ENCODE measurements around the gene ZDHHC22.
"Not testable (repeated sequence)": the region's sequence is repeated elsewhere in the genome, so short reads cannot be mapped to it uniquely, and the experiment has no call there.

Gene ZDHHC22

GRCh38 chr14:77180726-77181602 lies 39.4 kb upstream of the ZDHHC22 start:
- no peak overlapping the region for H3K27ac ChIP-seq (ENCODE audit: low read depth, low read length)
- peak overlapping the region; percentile 82 for H3K4me3 ChIP-seq (ENCODE audit: low read depth, low read length)
- H3K79me2 ChIP-seq (ENCODE audit: control insufficient read depth, insufficient read depth, low read length, unreplicated experiment), result no peaks in the 10 kb centered on the region
- H2AFZ ChIP-seq (ENCODE audit: low read length, unreplicated experiment), result peak overlapping the region; percentile 91
- H3K36me3 ChIP-seq (ENCODE audit: insufficient read depth, low read length), result no peaks in the 10 kb centered on the region
- peaks cover 16% of the 10 kb centered on the region for H3K4me1 ChIP-seq (ENCODE audit: control insufficient read depth, insufficient read depth, low read length, unreplicated experiment)
- peaks cover 45% of the 10 kb centered on the region for H3K27me3 ChIP-seq (ENCODE audit: insufficient read depth, low read length)

DNA sequence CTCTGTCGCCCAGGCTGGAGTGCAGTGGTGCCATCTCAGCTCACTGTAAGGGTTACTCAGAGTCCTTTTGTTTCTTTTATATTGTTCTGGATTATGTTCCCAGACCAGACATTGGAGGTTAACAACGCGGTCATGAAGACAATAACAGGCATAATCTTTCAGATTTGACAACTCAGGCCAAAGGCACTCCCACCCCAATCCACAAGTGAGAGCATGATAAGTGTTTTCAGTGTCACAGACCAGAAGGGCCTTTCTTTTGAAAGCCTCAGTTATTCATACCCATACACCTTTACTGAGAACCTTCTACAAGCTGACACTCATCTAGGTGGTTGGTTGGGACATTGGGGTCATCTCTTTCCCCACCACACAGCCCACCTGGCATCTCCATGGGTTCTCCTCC lies 37.1 kb upstream of the ZDHHC22 start:
- peaks cover 11% of the 10 kb centered on the region for H3K4me1 ChIP-seq (ENCODE audit: control insufficient read depth, insufficient read depth, low read length, unreplicated experiment)
- no peak overlapping the region for H3K4me3 ChIP-seq (ENCODE audit: low read depth, low read length)
- H3K36me3 ChIP-seq (ENCODE audit: insufficient read depth, low read length), result no peaks in the 10 kb centered on the region
- H3K27ac ChIP-seq (ENCODE audit: low read depth, low read length), result no peak overlapping the region
- peaks cover 39% of the 10 kb centered on the region for H3K27me3 ChIP-seq (ENCODE audit: insufficient read depth, low read length)
- no peak overlapping the region for H2AFZ ChIP-seq (ENCODE audit: low read length, unreplicated experiment)
- H3K79me2 ChIP-seq (ENCODE audit: control insufficient read depth, insufficient read depth, low read length, unreplicated experiment), result no peaks in the 10 kb centered on the region

GRCh38 chr14:77177702-77178101 lies 36.1 kb upstream of the ZDHHC22 start:
- Histone ChIP-seq H3K27me3 (ENCODE audit: insufficient read depth, low read length) (peaks cover 34% of the 10 kb centered on the region), H3K27ac (ENCODE audit: low read depth, low read length) (no peak overlapping the region), H3K4me3 (ENCODE audit: low read depth, low read length) (no peak overlapping the region), H2AFZ (ENCODE audit: low read length, unreplicated experiment) (no peak overlapping the region), H3K4me1 (ENCODE audit: control insufficient read depth, insufficient read depth, low read length, unreplicated experiment) (peaks cover 11% of the 10 kb centered on the region), H3K79me2 (ENCODE audit: control insufficient read depth, insufficient read depth, low read length, unreplicated experiment) (no peaks in the 10 kb centered on the region), H3K36me3 (ENCODE audit: insufficient read depth, low read length) (no peaks in the 10 kb centered on the region)

DNA sequence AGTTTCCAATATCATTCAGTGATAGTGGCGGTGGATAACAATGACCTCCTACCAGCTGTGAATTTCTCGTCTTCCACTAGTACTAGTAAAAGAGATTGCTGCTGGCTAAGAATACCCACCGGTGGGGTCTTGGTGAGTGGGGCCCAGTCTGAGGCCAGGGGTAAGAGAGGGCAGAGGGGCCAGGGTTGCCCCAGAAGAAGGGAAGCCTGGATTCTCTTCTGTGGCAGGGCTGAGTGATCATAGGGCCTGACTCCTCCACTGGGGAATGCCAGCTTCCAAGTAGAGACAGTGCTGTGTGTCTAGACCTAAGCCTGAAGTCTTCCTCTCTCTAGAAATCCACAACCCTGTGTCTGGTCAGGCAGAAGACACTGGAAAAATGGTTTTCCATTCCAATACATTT lies 34.3 kb upstream of the ZDHHC22 start:
- Histone ChIP-seq H3K4me1 (ENCODE audit: control insufficient read depth, insufficient read depth, low read length, unreplicated experiment) (peaks cover 7% of the 10 kb centered on the region), H3K27ac (ENCODE audit: low read depth, low read length) (no peak overlapping the region), H3K27me3 (ENCODE audit: insufficient read depth, low read length) (peaks cover 22% of the 10 kb centered on the region), H3K36me3 (ENCODE audit: insufficient read depth, low read length) (no peaks in the 10 kb centered on the region), H3K79me2 (ENCODE audit: control insufficient read depth, insufficient read depth, low read length, unreplicated experiment) (no peaks in the 10 kb centered on the region), H3K4me3 (ENCODE audit: low read depth, low read length) (no peak overlapping the region), H2AFZ (ENCODE audit: low read length, unreplicated experiment) (no peak overlapping the region)

- H3K4me3 ChIP-seq (ENCODE audit: low read depth, low read length); H3K79me2 ChIP-seq (ENCODE audit: control insufficient read depth, insufficient read depth, low read length, unreplicated experiment); H2AFZ ChIP-seq (ENCODE audit: low read length, unreplicated experiment); H3K4me1 ChIP-seq (ENCODE audit: control insufficient read depth, insufficient read depth, low read length, unreplicated experiment); H3K36me3 ChIP-seq (ENCODE audit: insufficient read depth, low read length); H3K27ac ChIP-seq (ENCODE audit: low read depth, low read length): not testable (repeated sequence)
- peaks cover 21% of the 10 kb centered on the region for H3K27me3 ChIP-seq (ENCODE audit: insufficient read depth, low read length)
Observed at GRCh38 chr14:77173911-77174617, 32.5 kb upstream of the ZDHHC22 start.

GRCh38 chr14:77172916-77173315 lies 31.3 kb upstream of the ZDHHC22 start:
- no peak overlapping the region for H2AFZ ChIP-seq (ENCODE audit: low read length, unreplicated experiment)
- peaks cover 21% of the 10 kb centered on the region for H3K27me3 ChIP-seq (ENCODE audit: insufficient read depth, low read length)
- H3K36me3 ChIP-seq (ENCODE audit: insufficient read depth, low read length), result no peaks in the 10 kb centered on the region
- no peaks in the 10 kb centered on the region for H3K79me2 ChIP-seq (ENCODE audit: control insufficient read depth, insufficient read depth, low read length, unreplicated experiment)
- no peak overlapping the region for H3K27ac ChIP-seq (ENCODE audit: low read depth, low read length)
- no peak overlapping the region for H3K4me3 ChIP-seq (ENCODE audit: low read depth, low read length)
- H3K4me1 ChIP-seq (ENCODE audit: control insufficient read depth, insufficient read depth, low read length, unreplicated experiment), result peaks cover 5% of the 10 kb centered on the region

DNA sequence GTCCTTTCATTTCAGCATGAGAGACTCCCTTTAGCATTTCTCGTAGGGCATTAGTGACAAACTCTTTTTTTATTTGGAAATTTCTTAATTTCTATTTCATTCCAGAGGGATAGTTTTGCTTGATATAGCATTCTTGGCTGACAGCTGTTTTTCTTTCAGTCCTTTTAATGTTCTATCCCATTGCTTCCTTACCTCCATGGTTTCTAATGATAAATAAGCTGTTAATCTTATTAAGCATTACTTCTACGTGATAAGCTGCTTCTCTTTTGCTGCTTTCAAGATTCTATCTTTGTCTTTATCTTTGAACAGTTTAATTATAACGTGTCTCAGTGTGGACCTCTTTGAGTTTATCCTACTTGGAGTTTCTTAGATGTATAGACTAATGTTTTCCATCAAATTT lies 28.5 kb upstream of the ZDHHC22 start:
- Histone ChIP-seq H3K27ac (ENCODE audit: low read depth, low read length) (no peak overlapping the region), H3K4me3 (ENCODE audit: low read depth, low read length) (no peak overlapping the region), H3K4me1 (ENCODE audit: control insufficient read depth, insufficient read depth, low read length, unreplicated experiment) (peaks cover 4% of the 10 kb centered on the region), H2AFZ (ENCODE audit: low read length, unreplicated experiment) (no peak overlapping the region), H3K27me3 (ENCODE audit: insufficient read depth, low read length) (peaks cover 21% of the 10 kb centered on the region), H3K36me3 (ENCODE audit: insufficient read depth, low read length) (no peaks in the 10 kb centered on the region), H3K79me2 (ENCODE audit: control insufficient read depth, insufficient read depth, low read length, unreplicated experiment) (no peaks in the 10 kb centered on the region)

DNA sequence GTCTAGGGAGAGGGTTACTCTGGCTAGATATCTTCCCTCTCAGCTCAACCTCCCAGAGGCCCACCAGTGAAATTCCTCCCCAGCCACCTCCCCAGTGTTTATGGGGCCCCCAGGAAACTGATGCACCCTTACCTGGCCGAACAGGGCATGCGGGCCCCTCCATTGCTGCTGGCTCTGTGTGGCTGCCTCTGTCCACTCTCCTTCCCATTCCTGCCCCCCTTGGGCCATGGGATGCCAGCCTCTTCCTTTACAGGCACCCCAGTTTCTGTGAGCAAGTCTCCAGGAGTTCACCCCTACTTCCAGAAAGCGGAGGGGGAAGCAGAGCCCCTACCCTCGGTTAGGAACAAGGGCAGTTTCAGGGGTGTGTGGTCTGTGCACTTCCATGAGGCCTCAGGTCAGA lies 19.4 kb upstream of the ZDHHC22 start:
- Histone ChIP-seq H3K27ac (ENCODE audit: low read depth, low read length) (no peak overlapping the region), H3K27me3 (ENCODE audit: insufficient read depth, low read length) (peaks cover 17% of the 10 kb centered on the region), H3K4me1 (ENCODE audit: control insufficient read depth, insufficient read depth, low read length, unreplicated experiment) (peaks cover 6% of the 10 kb centered on the region), H2AFZ (ENCODE audit: low read length, unreplicated experiment) (no peak overlapping the region), H3K4me3 (ENCODE audit: low read depth, low read length) (no peak overlapping the region), H3K36me3 (ENCODE audit: insufficient read depth, low read length) (no peaks in the 10 kb centered on the region), H3K79me2 (ENCODE audit: control insufficient read depth, insufficient read depth, low read length, unreplicated experiment) (no peaks in the 10 kb centered on the region)

GRCh38 chr14:77158882-77159255 lies 17.3 kb upstream of the ZDHHC22 start:
- H3K36me3 ChIP-seq (ENCODE audit: insufficient read depth, low read length), result no peaks in the 10 kb centered on the region
- H3K27me3 ChIP-seq (ENCODE audit: insufficient read depth, low read length), result peaks cover 28% of the 10 kb centered on the region
- no peak overlapping the region for H2AFZ ChIP-seq (ENCODE audit: low read length, unreplicated experiment)
- H3K4me1 ChIP-seq (ENCODE audit: control insufficient read depth, insufficient read depth, low read length, unreplicated experiment), result peaks cover 6% of the 10 kb centered on the region
- H3K79me2 ChIP-seq (ENCODE audit: control insufficient read depth, insufficient read depth, low read length, unreplicated experiment), result no peaks in the 10 kb centered on the region
- H3K4me3 ChIP-seq (ENCODE audit: low read depth, low read length), result no peak overlapping the region
- H3K27ac ChIP-seq (ENCODE audit: low read depth, low read length), result no peak overlapping the region

- H3K4me1 ChIP-seq (ENCODE audit: control insufficient read depth, insufficient read depth, low read length, unreplicated experiment), result peaks cover 6% of the 10 kb centered on the region
- H2AFZ ChIP-seq (ENCODE audit: low read length, unreplicated experiment), result no peak overlapping the region
- H3K27me3 ChIP-seq (ENCODE audit: insufficient read depth, low read length), result peaks cover 32% of the 10 kb centered on the region
- no peaks in the 10 kb centered on the region for H3K36me3 ChIP-seq (ENCODE audit: insufficient read depth, low read length)
- H3K4me3 ChIP-seq (ENCODE audit: low read depth, low read length), result no peak overlapping the region
- no peak overlapping the region for H3K27ac ChIP-seq (ENCODE audit: low read depth, low read length)
- no peaks in the 10 kb centered on the region for H3K79me2 ChIP-seq (ENCODE audit: control insufficient read depth, insufficient read depth, low read length, unreplicated experiment)
Observed at GRCh38 chr14:77158175-77158881, 16.7 kb upstream of the ZDHHC22 start.
